H1 (cell line): ENCODE data around the gene LIPC. TPM values are rescaled to one million over a fixed set of nuclear protein-coding genes. Genes with fewer than 3 reads are reported as not detected.
A peak's percentile ranks its signal among the peaks of the same experiment; 100 is the strongest.

Experiments
- CTCF ChIA-PET: fragments of 300-600 bp; sonication (Branson Sonifier 250); formaldehyde crosslinking; loops from one replicate; lab custom pipeline; 2021; ENCODE audit not compliant: partially characterized antibody; lab: Charles Lee
- POLR2A ChIA-PET: fragments of 300-600 bp; sonication (Branson Sonifier 250); formaldehyde crosslinking; loops from one replicate; lab custom pipeline; 2021; ENCODE audit warnings: inconsistent platforms; ENCODE audit not compliant: partially characterized antibody; lab: Charles Lee
- DNase-seq, 2 experiments: peaks; one replicate each; pipeline versions ENCODE4 v3.0.0 to v3.0.0-alpha.2; 2010 to 2022; ENCODE audit warnings: low spot score in 2 of 2, low read depth in 1 of 2, mixed read lengths in 1 of 2
- FAIRE-seq: peaks from 2 replicates; lab custom pipeline; 2011; peaks lifted over from hg19 to GRCh38; lab: Jason Lieb, UNC
- H2AFZ ChIP-seq: 2 replicates; pipeline ENCODE4 v1.8.1; 2012; ENCODE audit warnings: low read length, inconsistent platforms
- H2AK5ac ChIP-seq: 2 replicates; pipeline ENCODE4 v1.6.1; 2013; ENCODE audit warnings: low read depth, low read length
- H2BK120ac ChIP-seq: replicated peaks from 2 replicates; pipeline ENCODE3; 2013; ENCODE audit warnings: low read depth, low read length, inconsistent platforms
- H2BK12ac ChIP-seq: 2 replicates; pipeline ENCODE4 v1.6.1; 2013; ENCODE audit warnings: low read depth, low read length
- H2BK15ac ChIP-seq: 2 replicates; pipeline ENCODE4 v1.6.1; 2013; ENCODE audit warnings: low read length
- H2BK20ac ChIP-seq: 2 replicates; pipeline ENCODE4 v1.6.1; 2013; ENCODE audit warnings: low read length
- H2BK5ac ChIP-seq: 2 replicates; pipeline ENCODE4 v1.6.1; 2013; ENCODE audit warnings: low read depth, low read length
- H3K14ac ChIP-seq: 2 replicates; pipeline ENCODE4 v1.6.1; 2013; ENCODE audit warnings: inconsistent platforms; ENCODE audit not compliant: insufficient read length
- H3K18ac ChIP-seq: 2 replicates; pipeline ENCODE4 v1.6.1; 2013; ENCODE audit warnings: low read length; ENCODE audit errors: extremely low read depth
- H3K23ac ChIP-seq: 2 replicates; pipeline ENCODE4 v1.6.1; 2013; ENCODE audit warnings: inconsistent platforms; ENCODE audit not compliant: insufficient read length
- H3K23me2 ChIP-seq: 2 replicates; pipeline ENCODE4 v1.6.1; 2013; ENCODE audit warnings: low read depth, low read length
- H3K27ac ChIP-seq: 2 replicates; pipeline ENCODE4 v1.6.1; 2011; ENCODE audit warnings: low read depth, low read length, inconsistent platforms
- H3K27me3 ChIP-seq, 4 experiments: replicated peaks in 1 of 4; 1 replicate in 1 of 4; 2 replicates in 3 of 4; pipeline versions ENCODE4 v1.6.1 to v1.8.1; 2011 to 2013; ENCODE audit warnings: low read length in 3 of 4, mild to moderate bottlenecking in 3 of 4, inconsistent platforms in 2 of 4, mixed read lengths in 2 of 4, moderate library complexity in 1 of 4; ENCODE audit not compliant: control insufficient read depth in 3 of 4, insufficient read depth in 3 of 4; ENCODE audit errors: extremely low read depth in 1 of 4
- H3K36me3 ChIP-seq, 4 experiments: 2 replicates each; pipeline versions ENCODE4 v1.6.1 to v1.8.1; 2011 to 2013; ENCODE audit warnings: mild to moderate bottlenecking in 4 of 4, low read length in 3 of 4, moderate library complexity in 2 of 4, control low read depth in 1 of 4, inconsistent platforms in 1 of 4; ENCODE audit not compliant: insufficient read depth in 4 of 4, control insufficient read depth in 2 of 4
- H3K4ac ChIP-seq: replicated peaks from 2 replicates; pipeline ENCODE3; 2013; ENCODE audit warnings: low read length, low read depth, mixed read lengths, inconsistent platforms; ENCODE audit not compliant: insufficient read length
- H3K4me1 ChIP-seq, 4 experiments: replicated peaks in 1 of 4; 1 replicate in 1 of 4; 2 replicates in 3 of 4; pipeline versions ENCODE4 v1.6.1 to v1.8.1; 2011 to 2013; ENCODE audit warnings: low read length in 3 of 4, inconsistent platforms in 2 of 4, mixed read lengths in 1 of 4; ENCODE audit not compliant: insufficient read depth in 4 of 4, control insufficient read depth in 3 of 4
- H3K4me2 ChIP-seq, 2 experiments: 2 replicates each; pipeline versions ENCODE4 v1.6.1 to v1.8.1; 2011 to 2013; ENCODE audit warnings: low read depth in 2 of 2, low read length in 2 of 2, control low read depth in 1 of 2, inconsistent platforms in 1 of 2, mild to moderate bottlenecking in 1 of 2; ENCODE audit not compliant: insufficient read depth in 1 of 2
- H3K4me3 ChIP-seq, 4 experiments: fragments of 200-600, 300-600 bp in 1 of 4; sonication (generic), shearing (Covaris generic), sonication (Bioruptor Twin) in 1 of 4; 2 replicates each; pipeline versions ENCODE4 v1.5.1 to v1.8.1; 2011 to 2016; ENCODE audit warnings: low read length in 4 of 4, low read depth in 3 of 4, control low read depth in 2 of 4, inconsistent platforms in 2 of 4, mild to moderate bottlenecking in 2 of 4, mixed read lengths in 1 of 4, moderate library complexity in 1 of 4; ENCODE audit not compliant: insufficient read depth in 2 of 4; ENCODE audit errors: extremely low read depth in 1 of 4
- H3K56ac ChIP-seq: replicated peaks from 2 replicates; pipeline ENCODE3; 2013; ENCODE audit warnings: low read depth, mild to moderate bottlenecking, mixed read lengths, low read length, inconsistent platforms; ENCODE audit not compliant: insufficient read length
- H3K79me1 ChIP-seq: 2 replicates; pipeline ENCODE4 v1.6.1; 2013; ENCODE audit warnings: low read depth, low read length, control low read depth
- H3K79me2 ChIP-seq, 2 experiments: 2 replicates each; pipeline versions ENCODE4 v1.6.1 to v1.8.1; 2012 to 2013; ENCODE audit warnings: low read length in 2 of 2, mild to moderate bottlenecking in 2 of 2, inconsistent platforms in 1 of 2; ENCODE audit not compliant: insufficient read depth in 2 of 2, control insufficient read depth in 1 of 2
- H3K9ac ChIP-seq, 4 experiments: replicated peaks in 1 of 4; 1 replicate in 1 of 4; 2 replicates in 3 of 4; pipeline versions ENCODE4 v1.6.1 to v1.8.1; 2011 to 2013; ENCODE audit warnings: low read depth in 3 of 4, low read length in 3 of 4, control low read depth in 2 of 4, mild to moderate bottlenecking in 2 of 4, moderate library complexity in 2 of 4, inconsistent platforms in 1 of 4; ENCODE audit errors: extremely low read depth in 1 of 4
- H3K9me3 ChIP-seq, 2 experiments: 2 replicates each; pipeline versions ENCODE4 v1.6.1 to v1.8.1; 2012 to 2013; ENCODE audit warnings: mild to moderate bottlenecking in 2 of 2, moderate library complexity in 2 of 2, control low read depth in 1 of 2, inconsistent platforms in 1 of 2, low read depth in 1 of 2, low read length in 1 of 2, mixed read lengths in 1 of 2; ENCODE audit not compliant: insufficient read depth in 2 of 2
- H4K20me1 ChIP-seq, 2 experiments: replicated peaks in 1 of 2; 2 replicates each; pipeline versions ENCODE3 to v1.8.1; 2011 to 2013; ENCODE audit warnings: inconsistent platforms in 2 of 2, low read length in 2 of 2, mild to moderate bottlenecking in 1 of 2; ENCODE audit not compliant: insufficient read depth in 2 of 2, control insufficient read depth in 1 of 2
- H4K5ac ChIP-seq: 2 replicates; pipeline ENCODE4 v1.6.1; 2013; ENCODE audit warnings: low read length, low read depth, mixed read lengths, inconsistent platforms; ENCODE audit not compliant: insufficient read length
- H4K8ac ChIP-seq: 2 replicates; pipeline ENCODE4 v1.8.0; 2013; ENCODE audit warnings: mild to moderate bottlenecking, moderate library complexity, low read length, inconsistent platforms; ENCODE audit not compliant: insufficient read depth; ENCODE audit errors: extremely low read depth
- H4K91ac ChIP-seq: replicated peaks from 2 replicates; pipeline ENCODE3; 2013; ENCODE audit warnings: low read length, mixed read lengths, inconsistent platforms; ENCODE audit not compliant: insufficient read length
- E2F6 ChIP-seq: IDR thresholded peaks from 2 replicates; pipeline ENCODE4 v1.6.1; 2012; ENCODE audit warnings: inconsistent platforms
- EGR1 ChIP-seq: IDR thresholded peaks from 2 replicates; pipeline ENCODE4 v1.6.1; 2011; ENCODE audit warnings: low read depth, low read length, borderline replicate concordance
- POLR2A ChIP-seq, 2 experiments: IDR thresholded peaks; 1 replicate in 1 of 2; 2 replicates in 1 of 2; pipeline ENCODE4 v1.6.1; 2011; ENCODE audit warnings: low read depth in 2 of 2, low read length in 2 of 2, mild to moderate bottlenecking in 2 of 2; ENCODE audit errors: control extremely low read depth in 1 of 2
- TEAD4 ChIP-seq: IDR thresholded peaks from 2 replicates; pipeline ENCODE4 v1.6.1; 2012; ENCODE audit warnings: low read depth, low read length, inconsistent platforms, mixed read lengths
- WGBS, 2 experiments: shearing (Covaris generic) in 1 of 2; methylation state at CpG; one replicate each; pipeline versions ENCODE4 v1.1.6 to v1.1.7; 2013 to 2015; ENCODE audit warnings: low lambda C conversion rate in 2 of 2, mixed read lengths in 2 of 2, inconsistent platforms in 1 of 2, low coverage in 1 of 2, missing lambda C conversion rate in 1 of 2; ENCODE audit not compliant: insufficient replicate concordance in 2 of 2, insufficient coverage in 1 of 2, insufficient read length in 1 of 2; ENCODE audit errors: extremely low coverage in 1 of 2, missing lambda C conversion rate in 1 of 2; 5-methylcytosine and 5-hydroxymethylcytosine counted together
- polyA plus RNA-seq, 7 experiments: library from polyadenylated mRNA; depleted of rRNA in 3 of 7; stranded (reverse) in 5 of 7; unstranded in 2 of 7; fragments of >200 nt in 5 of 7; fragments of 200-250 nt in 2 of 7; gene quantifications; 1 replicate in 5 of 7; 2 replicates in 1 of 7; 4 replicates in 1 of 7; pipeline versions ENCODE4 v1.2.1 to v1.2.3, GENCODE V29; 2011 to 2013; ENCODE audit warnings: missing spikeins in 2 of 7, mixed read lengths in 2 of 7
- total RNA-seq: library from RNA; stranded (reverse); fragmentation: NEBNext Ultra II Directional; extraction: Animal tissue kit (Norgen Biotek cat#: 25700); gene quantifications from 2 replicates; pipeline ENCODE4 v1.2.1, GENCODE V29; 2021

LIPC gene
- total and polyA plus RNA-seq, 2 of the 8 experiments (the other 6 are each of a cell fraction or from before 2014, with no cell fraction given) = not detected

GRCh38 chr15:58551764-58552504 lies 120.1 kb downstream of the LIPC start:
- H2BK12ac ChIP-seq = 0 out of 2 replicates have a peak overlapping the region, but pooled peaks have one; percentile 7
- H3K9me3 ChIP-seq = no peaks in the 10 kb centered on the region
- POLR2A ChIA-PET = interaction anchor here (1.0 kb wide), 1 partner anchor 8 kb away, joined by 3 read pairs; no protein-coding TSS in a partner anchor
- no peaks in the 10 kb centered on the region for H3K36me3 ChIP-seq
- no peak overlapping the region for H3K4me3 ChIP-seq
- H3K18ac ChIP-seq = peak overlapping the region; percentile 83; the same call in 1 of the 2 replicates
- H3K4me2 ChIP-seq = no peak overlapping the region; a peak in 1 of 4 replicates
- no peak for DNase-seq
- no peak overlapping the region for H2AK5ac ChIP-seq
- H3K23me2 ChIP-seq = 0 out of 2 replicates have a peak, but pooled peaks cover 2% of the 10 kb centered on the region
- no peak overlapping the region for H2BK20ac ChIP-seq
- no peak for TF ChIP-seq POLR2A (IDR thresholded peaks at IDR 0.05; ENCODE audit: control extremely low read depth in 1 of 2, low read depth in 2 of 2, low read length in 2 of 2)
- TF ChIP-seq TEAD4 = 0 out of 2 replicates have a peak, but pooled peaks have one; percentile 19
- no peak for TF ChIP-seq EGR1
- TF ChIP-seq E2F6 = peak; percentile 51; the same call in 1 of the 2 replicates
- TF ChIP-seq, all 59 proteins: peak for 2
- no peaks in the 10 kb centered on the region for H4K20me1 ChIP-seq
- 80% methylated on average over 17 of the region's 23 CpGs; no CpG with 5 or more reads in 1 of the 2 experiments for WGBS, 2 experiments
- no peak overlapping the region for H2BK120ac ChIP-seq
- H3K4me1 ChIP-seq = peaks cover 0 to 7% (median 3%) of the 10 kb centered on the region in 4 experiments; a peak in 4 of 7 replicates
- H3K27ac ChIP-seq = no peak overlapping the region
- H3K23ac ChIP-seq = no peak overlapping the region
- CTCF ChIA-PET = interaction anchor here (0.8 to 1.5 kb wide), 2 partner anchors 114 to 159 kb away, joined by 3 read pairs; no protein-coding TSS in a partner anchor
- H4K91ac ChIP-seq = no peak overlapping the region
- no peak overlapping the region for H3K14ac ChIP-seq
- H4K5ac ChIP-seq = no peak overlapping the region
- no peak overlapping the region for H3K9ac ChIP-seq
- no peak overlapping the region for H3K56ac ChIP-seq
- no peak overlapping the region for H3K4ac ChIP-seq
- FAIRE-seq = no peak
- H2BK5ac ChIP-seq = 0 out of 2 replicates have a peak overlapping the region, but pooled peaks have one; percentile 6
- no peak overlapping the region for H2BK15ac ChIP-seq
- H4K8ac ChIP-seq = no peak overlapping the region
- no peaks in the 10 kb centered on the region; a peak in 1 of 7 replicates for H3K27me3 ChIP-seq
- no peaks in the 10 kb centered on the region for H3K79me2 ChIP-seq
- no peaks in the 10 kb centered on the region for H3K79me1 ChIP-seq
- peak overlapping the region; percentile 98 for H2AFZ ChIP-seq
